Mesendoderm (in vitro differentiated cells): ENCODE data around the gene DPT.
"Not testable (repeated sequence)": the region's sequence is repeated elsewhere in the genome, so short reads cannot be mapped to it uniquely, and the experiment has no call there.

Experiments
- DNase-seq: peaks from one replicate; pipeline ENCODE4 v3.0.0; 2013
- H2AK5ac ChIP-seq: 2 replicates; pipeline ENCODE4 v1.6.1; 2013; ENCODE audit warnings: low read length, inconsistent platforms
- H2BK120ac ChIP-seq: 2 replicates; pipeline ENCODE4 v1.6.1; 2013; ENCODE audit warnings: low read depth, mild to moderate bottlenecking, low read length, moderate library complexity, mixed read lengths
- H2BK15ac ChIP-seq: replicated peaks from 2 replicates; pipeline ENCODE4 v1.6.1; 2013; ENCODE audit warnings: low read depth, mild to moderate bottlenecking, moderate library complexity
- H2BK5ac ChIP-seq: 2 replicates; pipeline ENCODE4 v1.6.1; 2013; ENCODE audit warnings: low read length, inconsistent platforms
- H3K18ac ChIP-seq: 2 replicates; pipeline ENCODE4 v1.6.1; 2013; ENCODE audit warnings: mild to moderate bottlenecking, low read length, mixed read lengths
- H3K23ac ChIP-seq: one replicate; pipeline ENCODE4 v1.6.1; 2013; ENCODE audit warnings: low read length
- H3K27ac ChIP-seq: 2 replicates; pipeline ENCODE4 v1.5.1; 2013; ENCODE audit warnings: low read depth, mild to moderate bottlenecking, inconsistent platforms, low read length, moderate library complexity
- H3K27me3 ChIP-seq: 2 replicates; pipeline ENCODE4 v1.6.1; 2013; ENCODE audit warnings: low read length, control low read depth, mild to moderate bottlenecking, inconsistent platforms; ENCODE audit not compliant: insufficient read depth, poor library complexity
- H3K36me3 ChIP-seq: 2 replicates; pipeline ENCODE4 v1.6.1; 2013; ENCODE audit warnings: low read length, inconsistent platforms; ENCODE audit not compliant: control insufficient read depth, insufficient read depth
- H3K4ac ChIP-seq: one replicate; pipeline ENCODE4 v1.6.1; 2013; ENCODE audit warnings: low read depth, mild to moderate bottlenecking, low read length, moderate library complexity
- H3K4me1 ChIP-seq: 2 replicates; pipeline ENCODE4 v1.6.1; 2013; ENCODE audit warnings: low read depth, low read length, inconsistent platforms; ENCODE audit not compliant: control insufficient read depth
- H3K4me2 ChIP-seq: 2 replicates; pipeline ENCODE4 v1.6.1; 2013; ENCODE audit warnings: low read length
- H3K4me3 ChIP-seq: 2 replicates; pipeline ENCODE4 v1.5.1; 2013; ENCODE audit warnings: mild to moderate bottlenecking, low read length
- H3K56ac ChIP-seq: one replicate; pipeline ENCODE4 v1.6.1; 2013; ENCODE audit warnings: low read length
- H3K79me1 ChIP-seq: 2 replicates; pipeline ENCODE4 v1.6.1; 2013; ENCODE audit warnings: low read length, inconsistent platforms
- H3K79me2 ChIP-seq: 2 replicates; pipeline ENCODE4 v1.6.1; 2013; ENCODE audit warnings: mild to moderate bottlenecking, low read length; ENCODE audit not compliant: control insufficient read depth, insufficient read depth
- H3K9ac ChIP-seq: 2 replicates; pipeline ENCODE4 v1.6.1; 2013; ENCODE audit warnings: low read length, inconsistent platforms
- H4K5ac ChIP-seq: one replicate; pipeline ENCODE4 v1.6.1; 2013; ENCODE audit warnings: low read length
- H4K8ac ChIP-seq: one replicate; pipeline ENCODE4 v1.6.1; 2013; ENCODE audit warnings: low read depth, mild to moderate bottlenecking, control low read depth, low read length, moderate library complexity
- WGBS: extraction: QIAGEN DNeasy Blood & Tissue Kit; methylation state at CpG from one replicate; pipeline ENCODE4 v1.1.7; 2013; ENCODE audit warnings: low lambda C conversion rate, missing lambda C conversion rate; ENCODE audit not compliant: insufficient coverage; ENCODE audit errors: extremely low coverage; 5-methylcytosine and 5-hydroxymethylcytosine counted together

The DPT gene

GRCh38 chr1:168769893-168770292 lies 40.9 kb upstream of the DPT start:
- not testable (repeated sequence) for DNase-seq, H3K79me2 ChIP-seq, H2BK15ac ChIP-seq, H3K36me3 ChIP-seq, H2AK5ac ChIP-seq, H3K18ac ChIP-seq, H3K4ac ChIP-seq, H3K79me1 ChIP-seq, H3K27me3 ChIP-seq, H3K27ac ChIP-seq, H3K4me1 ChIP-seq, H2BK120ac ChIP-seq, H3K4me2 ChIP-seq, H3K9ac ChIP-seq, H3K56ac ChIP-seq, H4K8ac ChIP-seq, H2BK5ac ChIP-seq, H4K5ac ChIP-seq, H3K23ac ChIP-seq, H3K4me3 ChIP-seq
- WGBS = no CpG with 5 or more reads among the region's 3 CpGs

- Histone ChIP-seq H4K8ac (no peak overlapping the region), H4K5ac (no peak overlapping the region), H3K36me3 (no peaks in the 10 kb centered on the region), H2AK5ac (no peak overlapping the region), H3K4ac (no peak overlapping the region), H3K18ac (no peak overlapping the region), H3K4me1 (no peaks in the 10 kb centered on the region), H3K56ac (no peak overlapping the region), H3K4me2 (no peak overlapping the region), H3K9ac (no peak overlapping the region), H2BK15ac (no peak overlapping the region), H3K79me1 (no peaks in the 10 kb centered on the region), H3K27ac (no peak overlapping the region), H2BK120ac (no peak overlapping the region), H2BK5ac (no peak overlapping the region), H3K79me2 (no peaks in the 10 kb centered on the region), H3K27me3 (no peaks in the 10 kb centered on the region), H3K4me3 (no peak overlapping the region), H3K23ac (no peak overlapping the region)
- WGBS = no CpG with 5 or more reads among the region's 4 CpGs
- DNase-seq = no peak
These were observed 39.0 kb upstream of the DPT start for GRCh38 chr1:168767894-168768584.

- H3K4me1 ChIP-seq = no peaks in the 10 kb centered on the region
- H3K27ac ChIP-seq = no peak overlapping the region
- no peaks in the 10 kb centered on the region for H3K79me2 ChIP-seq
- H3K27me3 ChIP-seq = no peaks in the 10 kb centered on the region
- no peak overlapping the region for H3K9ac ChIP-seq
- no CpG with 5 or more reads among the region's 5 CpGs for WGBS
- no peaks in the 10 kb centered on the region for H3K79me1 ChIP-seq
- no peak overlapping the region for H3K4me2 ChIP-seq
- no peak overlapping the region for H4K8ac ChIP-seq
- H3K18ac ChIP-seq = no peak overlapping the region
- H4K5ac ChIP-seq = no peak overlapping the region
- H2AK5ac ChIP-seq = no peak overlapping the region
- DNase-seq = peak; percentile 12
- no peak overlapping the region for H3K23ac ChIP-seq
- H3K4me3 ChIP-seq = no peak overlapping the region
- no peak overlapping the region for H3K56ac ChIP-seq
- no peaks in the 10 kb centered on the region for H3K36me3 ChIP-seq
- no peak overlapping the region for H2BK120ac ChIP-seq
- no peak overlapping the region for H3K4ac ChIP-seq
- H2BK5ac ChIP-seq = no peak overlapping the region
- no peak overlapping the region for H2BK15ac ChIP-seq
These were observed 37.6 kb upstream of the DPT start for GRCh38 chr1:168766568-168766967.

GRCh38 chr1:168763031-168763430 lies 34.0 kb upstream of the DPT start:
- no peaks in the 10 kb centered on the region for H3K27me3 ChIP-seq
- H3K27ac ChIP-seq = no peak overlapping the region
- no peaks in the 10 kb centered on the region for H3K79me2 ChIP-seq
- H3K9ac ChIP-seq = no peak overlapping the region
- no peak overlapping the region for H4K8ac ChIP-seq
- no peak overlapping the region for H3K4me2 ChIP-seq
- H2BK15ac ChIP-seq = no peak overlapping the region
- no peaks in the 10 kb centered on the region for H3K79me1 ChIP-seq
- no peak overlapping the region for H3K18ac ChIP-seq
- no peak overlapping the region for H2BK120ac ChIP-seq
- H3K56ac ChIP-seq = no peak overlapping the region
- DNase-seq = no peak
- H2AK5ac ChIP-seq = no peak overlapping the region
- H2BK5ac ChIP-seq = no peak overlapping the region
- H3K4me1 ChIP-seq = no peaks in the 10 kb centered on the region
- no peak overlapping the region for H3K4ac ChIP-seq
- no peak overlapping the region for H3K23ac ChIP-seq
- H3K4me3 ChIP-seq = no peak overlapping the region
- no peak overlapping the region for H4K5ac ChIP-seq
- no CpG with 5 or more reads among the region's 3 CpGs for WGBS
- H3K36me3 ChIP-seq = no peaks in the 10 kb centered on the region

GRCh38 chr1:168762473-168762872 lies 33.5 kb upstream of the DPT start:
- H3K23ac ChIP-seq = no peak overlapping the region
- no peak overlapping the region for H3K4me2 ChIP-seq
- no CpG with 5 or more reads among the region's 4 CpGs for WGBS
- H2BK120ac ChIP-seq = no peak overlapping the region
- H3K36me3 ChIP-seq = no peaks in the 10 kb centered on the region
- no peak overlapping the region for H2BK15ac ChIP-seq
- no peaks in the 10 kb centered on the region for H3K27me3 ChIP-seq
- no peak overlapping the region for H3K18ac ChIP-seq
- no peak overlapping the region for H2AK5ac ChIP-seq
- no peak overlapping the region for H3K56ac ChIP-seq
- no peak overlapping the region for H3K4me3 ChIP-seq
- no peaks in the 10 kb centered on the region for H3K79me2 ChIP-seq
- no peak overlapping the region for H4K5ac ChIP-seq
- no peak overlapping the region for H3K4ac ChIP-seq
- H3K9ac ChIP-seq = no peak overlapping the region
- no peak overlapping the region for H2BK5ac ChIP-seq
- no peak for DNase-seq
- no peak overlapping the region for H3K27ac ChIP-seq
- H3K79me1 ChIP-seq = no peaks in the 10 kb centered on the region
- H3K4me1 ChIP-seq = no peaks in the 10 kb centered on the region
- H4K8ac ChIP-seq = no peak overlapping the region

- H3K4me1 ChIP-seq = no peaks in the 10 kb centered on the region
- no peak overlapping the region for H3K23ac ChIP-seq
- no peak overlapping the region for H2BK15ac ChIP-seq
- no peak overlapping the region for H3K9ac ChIP-seq
- H2BK5ac ChIP-seq = no peak overlapping the region
- H3K4ac ChIP-seq = no peak overlapping the region
- DNase-seq = no peak
- H3K27ac ChIP-seq = no peak overlapping the region
- H3K79me2 ChIP-seq = no peaks in the 10 kb centered on the region
- no peak overlapping the region for H4K5ac ChIP-seq
- H3K4me2 ChIP-seq = no peak overlapping the region
- no peak overlapping the region for H2AK5ac ChIP-seq
- no peak overlapping the region for H4K8ac ChIP-seq
- no peaks in the 10 kb centered on the region for H3K36me3 ChIP-seq
- H3K4me3 ChIP-seq = no peak overlapping the region
- no peaks in the 10 kb centered on the region for H3K79me1 ChIP-seq
- H3K27me3 ChIP-seq = no peaks in the 10 kb centered on the region
- no CpG with 5 or more reads among the region's 4 CpGs for WGBS
- H3K56ac ChIP-seq = no peak overlapping the region
- H3K18ac ChIP-seq = no peak overlapping the region
- H2BK120ac ChIP-seq = no peak overlapping the region
These were observed 31.8 kb upstream of the DPT start for GRCh38 chr1:168760781-168761180.
